Activated gamma-delta T cell treated with anti-CD3 and anti-CD28 coated beads, Interleukin-2, amount 50 U/mL, for 16 hours (primary cell): Measurements from ENCODE around the gene CAPN12.

ENCODE experiments used
- DNase-seq: peaks from one replicate; pipeline ENCODE4 v3.0.0-alpha.2; 2020; ENCODE audit warnings: low read depth

CAPN12 gene

DNA sequence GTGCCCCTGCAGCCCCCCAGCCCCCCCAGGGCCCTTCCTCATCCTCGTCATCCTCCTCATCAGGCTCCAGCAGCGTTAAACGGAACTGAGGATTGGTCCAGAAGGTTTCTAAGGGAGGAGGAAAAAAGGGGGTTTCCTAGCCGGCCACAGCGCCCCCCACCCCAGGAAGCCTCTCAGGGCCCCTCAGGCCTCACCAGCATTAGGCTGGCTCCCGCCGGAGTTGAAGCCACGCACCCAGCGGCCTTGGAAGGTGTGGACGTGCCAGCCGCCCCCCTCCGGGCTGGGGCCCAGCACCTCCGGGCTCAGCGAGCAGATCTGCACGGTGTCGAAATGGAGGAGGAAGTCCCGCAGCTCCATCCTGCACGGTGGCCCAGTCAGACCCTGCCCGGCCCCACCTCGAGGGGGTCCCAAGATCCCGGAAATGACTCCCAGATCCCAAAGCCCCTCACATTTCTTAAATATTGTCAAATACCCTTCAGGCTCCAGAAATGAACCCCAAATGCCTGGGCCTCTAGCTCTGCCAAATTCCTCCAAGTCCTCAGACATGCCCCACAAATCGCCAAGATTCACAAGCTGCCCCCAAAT, 6.9 kb downstream of the CAPN12 start:
- DNase-seq = no peak

DNA sequence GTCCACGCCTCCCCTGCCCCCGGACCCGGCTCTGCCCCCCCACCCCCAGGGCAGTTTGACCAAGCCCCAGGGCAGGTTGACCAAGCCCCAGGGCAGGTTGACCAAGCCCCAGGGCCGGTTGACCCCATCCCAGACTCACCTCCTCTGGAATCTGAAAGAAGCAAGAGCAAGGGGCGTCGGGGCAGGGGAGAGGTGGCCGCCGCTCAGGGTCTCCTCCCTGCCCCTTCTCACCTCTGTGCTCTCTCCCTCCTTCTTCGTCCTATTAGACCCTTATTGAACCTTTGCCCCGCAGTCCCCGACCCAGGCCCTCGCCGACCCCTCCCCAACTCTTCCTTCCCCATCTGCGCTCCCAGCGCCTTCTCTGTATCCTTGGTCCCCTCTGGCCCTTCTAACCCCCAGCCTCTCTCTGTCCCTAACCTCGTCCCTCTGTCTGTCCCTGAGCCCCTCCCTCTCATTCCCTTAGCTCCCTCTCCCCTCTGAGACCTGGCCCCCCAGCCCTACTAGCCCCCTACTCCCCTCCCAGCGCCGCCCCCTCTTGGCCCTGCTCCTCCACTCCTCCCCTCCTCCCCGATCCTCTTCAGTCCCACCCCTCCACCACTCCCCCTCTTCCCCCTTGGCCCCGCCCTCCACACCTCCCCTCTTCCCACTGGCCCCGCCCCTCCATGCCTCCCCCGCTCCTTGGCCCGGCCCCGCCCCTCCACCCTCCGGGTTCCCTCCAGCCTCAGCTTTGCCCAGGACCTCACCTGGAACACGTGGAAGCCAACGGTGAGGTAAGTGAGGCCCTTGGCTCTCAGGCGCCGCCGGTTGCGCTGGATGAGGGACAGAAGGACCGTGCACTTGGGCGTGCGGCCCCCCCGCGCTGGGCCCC, 7.6 kb downstream of the CAPN12 start:
- DNase-seq = peak; percentile 45

DNA sequence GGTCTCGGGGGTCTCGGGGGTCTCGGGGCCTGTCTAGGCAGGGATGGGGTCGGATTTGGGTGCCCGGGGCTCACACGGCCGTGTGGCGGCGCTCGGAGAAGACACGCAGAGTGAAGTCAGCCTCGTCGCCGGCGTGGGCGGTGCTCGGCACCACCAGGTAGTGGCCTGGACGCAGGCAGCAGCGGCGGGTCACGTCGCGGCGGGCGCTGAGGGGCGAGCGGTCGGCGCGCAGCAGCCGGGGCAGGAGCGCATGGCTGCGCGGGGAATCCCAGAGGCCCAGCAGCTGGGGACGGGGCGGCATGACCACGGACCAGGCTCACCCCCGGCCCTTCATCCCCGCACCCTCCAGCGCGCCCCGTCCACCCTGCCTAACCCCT, 8.2 kb downstream of the CAPN12 start:
- DNase-seq = peak; percentile 48

DNA sequence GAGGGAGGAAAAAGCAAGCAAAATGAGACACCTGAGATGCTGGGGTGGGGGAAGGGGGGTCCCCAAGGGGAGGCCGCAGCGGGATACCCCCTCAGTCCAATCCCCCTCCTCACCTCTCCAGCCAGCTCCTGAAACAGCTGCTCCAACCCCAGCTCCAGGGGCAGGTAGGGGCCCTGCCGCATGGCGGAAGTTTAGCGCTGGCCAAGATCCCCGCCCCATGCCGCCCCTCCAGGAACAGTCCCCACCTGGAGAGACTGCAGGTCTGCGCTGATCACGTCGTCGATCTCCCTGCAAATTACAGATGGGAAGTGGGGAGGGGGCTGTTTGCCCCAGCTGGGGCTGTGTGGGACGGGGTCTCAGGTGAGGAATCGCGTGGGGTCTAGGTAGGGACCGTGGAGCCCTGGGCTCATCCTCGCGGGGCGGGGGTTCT, 9.0 kb downstream of the CAPN12 start:
- DNase-seq = no peak

DNA sequence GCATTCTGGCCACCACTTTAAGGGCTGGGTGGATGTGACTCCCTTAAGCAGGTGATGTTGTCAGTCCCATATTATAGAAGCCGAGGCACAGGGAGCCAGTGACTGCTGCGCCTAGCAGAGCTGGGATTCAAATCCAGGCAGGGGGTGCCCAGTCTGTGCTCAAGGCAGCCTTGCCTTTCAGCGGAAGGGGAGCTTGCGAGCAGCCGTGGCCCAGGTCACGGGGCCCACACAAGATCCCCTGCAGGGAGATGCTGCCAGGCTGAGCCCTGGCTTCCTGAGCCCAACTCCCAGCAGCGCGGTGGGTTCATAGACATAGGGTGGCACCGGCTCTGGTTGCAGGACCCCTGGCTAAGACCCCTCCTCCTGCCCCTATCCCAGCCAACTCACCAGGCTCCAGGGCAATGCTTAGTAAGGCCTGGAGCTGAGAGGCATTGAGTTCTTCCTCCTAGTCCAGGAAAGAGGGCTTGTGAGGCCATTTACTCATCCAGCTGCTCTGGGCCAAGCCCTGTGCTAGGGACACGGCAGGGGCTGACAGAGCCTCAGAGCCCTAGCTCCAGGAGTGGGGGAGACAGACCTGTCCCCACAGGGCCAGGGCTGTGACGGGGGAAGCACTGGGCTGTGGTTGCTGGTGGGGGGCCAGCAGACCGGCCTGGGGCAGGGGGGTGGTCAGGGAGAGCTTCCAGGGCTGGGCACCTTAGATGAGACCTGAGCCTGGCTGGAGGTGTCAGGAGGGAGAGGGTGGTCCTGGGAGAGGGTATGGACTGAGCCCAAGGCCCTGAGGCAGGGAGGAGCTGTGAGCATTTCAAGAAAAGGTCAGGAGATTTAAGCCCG, 9.6 kb downstream of the CAPN12 start:
- no peak for DNase-seq

DNA sequence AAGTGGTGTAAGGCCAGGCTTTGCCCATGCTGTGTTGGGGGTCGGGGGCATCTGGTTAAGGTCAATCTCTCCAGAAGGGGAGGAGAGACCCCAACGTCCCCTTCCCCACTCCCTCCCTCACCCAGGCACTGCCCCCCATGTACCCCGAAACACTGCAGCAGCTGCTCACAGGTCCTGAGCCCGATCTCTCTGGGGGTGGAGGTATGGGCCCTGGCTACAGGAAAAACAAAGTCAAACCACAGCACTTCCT, 10.2 kb downstream of the CAPN12 start:
- no peak for DNase-seq

DNA sequence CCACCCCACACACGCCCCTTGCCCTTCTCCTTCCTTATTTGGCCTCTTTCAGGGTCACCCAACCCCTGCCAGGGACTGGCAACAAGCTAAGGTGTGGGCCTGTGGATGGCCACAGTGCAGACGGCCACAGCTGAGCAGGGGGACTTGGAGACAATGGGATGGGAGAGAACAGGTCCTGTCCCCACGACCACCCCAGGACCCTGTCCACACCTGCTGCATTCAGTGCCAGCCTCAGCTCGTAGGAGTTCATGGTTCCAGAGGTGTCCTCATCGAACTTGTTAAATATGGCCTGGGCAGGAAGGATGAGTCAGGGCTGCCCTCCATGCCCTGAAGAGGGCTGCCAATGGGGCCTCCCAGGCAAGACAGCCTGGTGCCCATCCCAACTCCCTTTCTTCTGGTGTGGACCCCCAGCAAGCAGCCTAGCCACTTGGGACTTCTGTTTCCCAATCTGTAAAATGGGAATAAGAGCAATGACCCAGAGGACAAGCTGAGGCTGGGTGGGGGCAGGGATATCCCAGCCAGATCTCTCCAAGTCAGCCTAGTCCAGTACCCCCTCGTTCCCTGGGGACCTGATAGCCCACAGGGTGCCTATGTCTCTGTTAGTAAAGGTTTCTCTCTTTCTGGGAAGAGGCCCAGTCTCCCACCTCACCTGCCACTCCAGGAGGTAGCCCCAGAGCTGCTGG, 10.6 kb downstream of the CAPN12 start:
- DNase-seq = no peak

DNA sequence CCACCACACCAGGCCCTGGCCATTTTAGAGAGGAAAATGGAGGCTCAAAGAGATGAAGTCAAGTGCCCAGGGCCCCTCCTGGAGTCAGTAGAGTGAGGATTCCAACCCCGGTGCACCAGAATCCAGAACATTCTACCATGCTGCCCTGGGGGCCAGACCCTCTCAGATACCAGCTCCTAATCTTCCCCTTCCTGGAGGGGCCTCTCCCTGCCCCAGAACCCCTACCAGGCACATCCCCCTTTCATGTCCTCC, 11.1 kb downstream of the CAPN12 start:
- DNase-seq = no peak

DNA sequence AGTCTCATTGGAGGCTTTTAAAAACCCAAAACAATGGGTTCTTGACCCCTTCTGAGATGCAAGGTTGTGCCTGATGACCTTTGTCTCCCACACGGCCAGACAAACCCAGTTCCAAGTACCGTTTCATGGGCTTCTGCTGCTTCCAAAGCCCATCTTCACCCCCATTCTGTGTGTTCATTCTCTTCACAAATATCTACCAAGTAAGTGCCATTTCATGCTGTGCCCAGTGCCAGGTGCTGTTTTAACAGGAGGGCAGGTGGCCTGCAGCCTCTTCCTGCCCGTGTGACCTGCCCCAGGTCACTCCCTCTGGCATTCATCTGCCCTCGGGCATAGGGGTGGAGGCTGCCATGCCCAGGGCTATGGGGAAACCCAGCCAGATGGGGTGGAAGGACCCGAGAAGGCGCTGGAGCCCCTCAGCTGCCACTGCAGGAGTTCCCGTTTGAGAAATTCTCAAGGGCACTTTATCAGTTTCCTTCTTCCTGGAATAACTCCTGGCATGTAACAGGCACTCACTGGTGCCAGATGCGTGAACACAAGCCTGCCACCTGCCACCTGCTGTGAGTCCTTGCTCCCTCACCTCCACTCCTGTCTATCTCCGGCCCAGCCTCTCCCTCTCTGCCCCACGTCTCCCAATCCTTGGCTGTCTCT, 12.5 kb downstream of the CAPN12 start:
- no peak for DNase-seq

DNA sequence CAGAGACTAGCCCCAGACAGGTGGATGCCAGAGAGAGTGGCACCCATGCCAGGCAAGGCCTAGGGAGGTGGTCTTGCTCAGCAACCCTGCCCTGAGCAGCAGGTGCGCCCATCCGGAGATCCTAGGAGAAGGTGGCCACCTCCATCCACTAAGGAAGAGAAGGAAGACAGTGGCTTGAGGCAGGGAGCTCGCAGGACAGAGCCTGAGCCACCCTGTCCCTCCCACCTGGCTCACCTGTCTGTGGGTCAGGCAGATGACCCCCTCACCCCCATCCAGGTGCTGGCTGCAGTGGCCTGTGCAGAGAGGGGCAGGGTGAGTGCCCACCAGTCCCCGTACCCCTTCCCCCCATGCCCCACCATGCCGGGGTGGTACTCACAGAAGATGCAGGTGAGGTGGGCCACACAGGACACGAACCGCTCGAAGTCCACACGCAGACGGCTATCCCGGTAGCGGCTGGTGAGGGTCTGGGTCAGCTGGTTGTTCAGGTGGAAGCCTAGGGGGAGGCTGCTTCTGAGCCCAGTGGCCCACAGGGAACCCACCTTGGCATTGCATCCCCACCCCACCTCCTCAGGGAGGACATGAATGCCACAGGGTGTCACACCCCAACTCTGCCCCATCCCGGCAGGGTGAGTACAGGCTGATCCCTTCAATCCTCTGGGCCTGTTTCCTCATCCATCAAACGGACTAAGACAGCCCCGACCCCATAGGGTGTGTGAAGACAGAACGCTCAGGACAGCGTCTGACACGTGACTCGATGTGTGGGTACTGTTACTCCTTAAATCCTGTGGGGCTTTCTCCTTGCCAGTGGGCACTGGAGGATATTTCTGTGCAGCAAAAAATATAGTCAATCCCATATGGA, 13.3 kb downstream of the CAPN12 start:
- no peak for DNase-seq

DNA sequence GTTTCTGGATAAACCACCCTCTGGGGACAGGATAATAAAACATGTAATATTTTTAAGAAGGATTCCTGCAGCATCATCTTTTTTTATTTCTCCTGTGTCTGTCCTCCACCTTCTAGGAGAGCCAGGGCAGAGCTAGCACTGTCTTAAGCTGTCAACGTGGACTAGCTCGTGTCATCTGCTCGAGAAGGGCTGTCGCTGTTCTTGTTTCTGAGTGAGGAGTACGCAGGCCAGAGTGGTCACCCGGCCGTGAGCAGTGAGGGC, 13.9 kb downstream of the CAPN12 start:
- no peak for DNase-seq

DNA sequence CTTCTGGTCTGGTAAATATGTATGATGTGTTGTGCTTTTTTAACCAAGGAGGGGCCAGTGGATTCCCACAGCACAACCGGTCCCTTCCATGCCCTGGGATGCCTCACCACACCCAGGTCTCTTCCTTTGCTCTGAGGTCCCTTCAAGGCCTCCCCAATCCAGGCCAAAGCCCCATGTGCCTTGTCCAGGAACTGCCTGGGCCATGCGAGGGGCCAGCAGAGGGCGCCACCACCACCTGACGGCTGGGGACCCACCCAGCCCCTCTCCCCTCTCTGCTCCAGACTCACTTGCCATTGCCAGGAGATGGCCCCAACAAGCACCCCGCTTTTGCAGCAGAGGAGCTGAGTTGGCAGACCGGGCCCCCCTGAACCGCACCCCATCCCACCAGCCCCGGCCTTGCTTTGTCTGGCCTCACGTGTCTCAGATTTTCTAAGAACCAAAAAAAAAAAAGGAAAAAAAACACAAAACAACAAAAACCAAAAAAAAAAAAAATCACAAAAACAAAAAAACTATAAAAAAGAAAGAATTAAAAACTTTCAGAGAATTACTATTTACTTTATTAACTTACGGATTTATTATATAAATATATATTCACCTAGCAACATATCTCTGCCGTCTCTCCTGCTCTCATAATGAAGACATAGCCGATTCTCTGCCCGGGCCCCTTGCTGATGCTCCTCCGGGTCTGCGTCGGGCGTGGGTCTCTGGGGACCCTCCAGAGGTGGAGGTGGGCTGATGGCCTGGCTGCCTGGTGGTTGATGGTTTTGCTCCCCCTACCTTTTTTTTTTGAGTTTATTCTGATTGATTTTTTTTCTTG, 14.4 kb downstream of the CAPN12 start:
- DNase-seq = peak; percentile 64

DNA sequence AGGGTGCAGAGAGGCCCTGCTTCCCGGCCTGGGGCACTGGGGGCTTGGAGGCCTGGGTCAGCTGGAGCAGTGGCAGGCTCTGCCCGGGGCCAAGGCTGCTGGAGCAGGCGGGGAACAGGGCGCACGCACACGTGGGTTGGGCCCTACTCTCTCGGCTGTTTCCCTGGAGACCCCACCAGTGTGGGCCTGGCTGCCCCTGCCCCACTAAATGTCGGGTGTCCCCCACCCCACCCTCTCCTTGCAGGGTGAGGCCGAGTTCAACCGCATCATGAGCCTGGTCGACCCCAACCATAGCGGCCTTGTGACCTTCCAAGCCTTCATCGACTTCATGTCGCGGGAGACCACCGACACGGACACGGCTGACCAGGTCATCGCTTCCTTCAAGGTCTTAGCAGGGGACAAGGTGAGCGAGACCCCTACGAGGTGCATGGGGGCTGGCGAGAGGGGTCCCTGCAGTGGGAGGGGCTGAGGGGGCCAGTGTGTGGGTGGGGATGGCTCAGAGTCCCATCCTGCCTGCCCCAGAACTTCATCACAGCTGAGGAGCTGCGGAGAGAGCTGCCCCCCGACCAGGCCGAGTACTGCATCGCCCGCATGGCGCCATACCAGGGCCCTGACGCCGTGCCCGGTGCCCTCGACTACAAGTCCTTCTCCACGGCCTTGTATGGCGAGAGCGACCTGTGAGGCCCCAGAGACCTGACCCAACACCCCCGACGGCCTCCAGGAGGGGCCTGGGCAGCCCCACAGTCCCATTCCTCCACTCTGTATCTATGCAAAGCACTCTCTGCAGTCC, 15.3 kb downstream of the CAPN12 start:
- DNase-seq = no peak

DNA sequence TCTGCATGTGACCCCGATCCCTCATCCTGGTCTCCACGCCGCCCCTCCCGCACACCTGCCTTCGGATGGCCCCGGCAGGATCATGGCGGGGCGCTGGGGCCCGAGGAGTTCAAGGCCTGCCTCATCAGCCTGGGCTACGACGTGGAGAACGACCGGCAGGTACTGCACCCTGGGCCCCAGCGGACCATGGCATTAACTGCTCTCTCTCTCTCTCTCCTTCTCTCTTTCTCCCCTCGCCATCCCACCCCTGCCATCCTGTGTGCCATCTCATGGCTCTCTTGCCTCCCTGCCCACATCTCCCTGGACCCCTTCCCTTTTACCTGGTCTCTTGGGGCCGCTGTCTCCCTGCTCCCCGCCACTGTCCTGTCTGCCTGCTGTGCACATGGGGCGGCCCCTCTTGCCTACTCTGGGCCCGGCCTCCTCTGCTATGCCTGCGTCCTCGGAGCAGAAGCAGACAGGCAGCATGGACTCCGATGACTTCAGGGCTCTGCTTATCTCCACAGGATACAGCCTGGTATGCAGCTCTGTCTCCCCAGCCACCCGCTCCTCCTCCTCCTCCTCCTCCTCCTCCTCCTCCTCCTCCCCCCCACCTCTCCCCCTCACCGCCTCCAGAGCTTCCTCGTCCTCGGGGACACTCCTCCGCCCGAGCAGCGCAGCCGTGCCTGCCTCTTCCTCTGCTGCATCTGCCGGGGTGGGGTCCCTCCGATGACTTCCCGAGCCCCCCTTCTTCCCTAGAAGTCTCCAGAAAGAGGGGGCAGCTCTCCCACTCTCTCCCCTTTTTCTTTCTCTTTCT, 16.2 kb downstream of the CAPN12 start:
- DNase-seq = no peak

DNA sequence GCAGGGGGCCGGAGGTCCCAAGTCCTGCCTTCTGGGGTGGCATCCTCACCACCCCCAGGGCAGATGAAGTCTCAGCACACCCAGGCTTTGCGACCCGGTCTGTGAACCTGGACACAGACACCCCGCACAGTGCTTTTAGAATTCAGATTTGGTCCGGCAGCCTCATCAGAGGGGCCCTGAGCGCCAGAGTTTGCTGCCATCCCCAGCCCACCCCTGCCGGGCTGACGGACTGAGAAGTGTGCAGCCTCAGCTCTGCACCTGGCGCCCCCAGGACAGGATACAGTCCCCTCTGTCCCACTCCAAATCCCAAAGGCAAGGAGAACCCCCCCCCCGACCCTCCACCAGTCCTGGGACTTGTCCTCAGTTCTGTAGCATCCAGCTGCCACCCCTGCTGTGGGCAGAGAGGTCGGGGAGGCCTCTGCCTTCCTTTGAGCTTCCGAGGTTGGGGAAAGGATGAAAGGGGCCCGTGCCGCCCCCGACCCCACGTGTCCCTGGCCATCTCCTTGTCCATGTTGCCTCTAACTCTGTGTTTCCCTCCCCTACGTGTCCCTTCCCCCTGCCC, 16.9 kb downstream of the CAPN12 start:
- DNase-seq = no peak

DNA sequence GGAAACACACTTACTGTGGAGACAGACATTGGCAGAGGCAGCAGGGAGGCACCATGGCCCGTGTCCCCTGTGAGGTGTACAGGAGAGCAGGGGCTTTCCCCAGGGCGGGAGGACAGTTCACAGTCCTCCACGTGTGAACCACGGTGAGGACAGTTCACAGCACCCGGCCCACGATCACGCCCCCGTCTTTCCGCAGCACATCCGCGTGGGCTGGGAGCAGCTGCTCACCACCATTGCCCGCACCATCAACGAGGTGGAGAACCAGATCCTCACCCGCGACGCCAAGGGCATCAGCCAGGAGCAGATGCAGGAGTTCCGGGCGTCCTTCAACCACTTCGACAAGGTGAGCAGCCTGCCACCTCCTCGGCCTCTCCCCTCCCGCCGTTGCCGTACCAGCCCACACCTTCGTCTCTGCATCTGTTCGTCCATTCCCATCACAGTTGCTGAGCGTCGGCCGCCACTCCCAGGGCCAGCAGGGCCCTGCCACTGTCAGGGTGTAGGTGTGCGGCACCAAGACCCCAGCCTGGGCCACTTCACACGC, 17.4 kb downstream of the CAPN12 start:
- peak; percentile 47 for DNase-seq

DNA sequence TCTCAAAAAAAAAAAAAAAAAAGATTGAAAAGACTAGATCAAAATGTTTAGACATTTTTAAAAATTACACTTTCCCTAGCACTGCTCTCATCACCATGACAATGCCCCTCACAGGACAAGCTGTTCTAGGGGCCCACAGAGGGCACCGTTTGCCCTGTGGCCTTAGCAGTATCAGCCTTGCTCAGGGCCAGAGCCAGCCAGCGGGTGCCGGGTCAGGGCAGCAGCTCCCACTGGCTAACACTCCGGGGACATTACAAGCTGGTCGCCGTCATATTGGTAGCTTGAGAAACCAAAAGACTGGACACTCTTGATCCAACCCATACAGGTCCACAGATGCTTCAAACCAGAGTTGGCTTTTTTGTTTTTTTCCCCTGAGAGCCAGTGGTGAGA, 18.0 kb downstream of the CAPN12 start:
- no peak for DNase-seq

DNA sequence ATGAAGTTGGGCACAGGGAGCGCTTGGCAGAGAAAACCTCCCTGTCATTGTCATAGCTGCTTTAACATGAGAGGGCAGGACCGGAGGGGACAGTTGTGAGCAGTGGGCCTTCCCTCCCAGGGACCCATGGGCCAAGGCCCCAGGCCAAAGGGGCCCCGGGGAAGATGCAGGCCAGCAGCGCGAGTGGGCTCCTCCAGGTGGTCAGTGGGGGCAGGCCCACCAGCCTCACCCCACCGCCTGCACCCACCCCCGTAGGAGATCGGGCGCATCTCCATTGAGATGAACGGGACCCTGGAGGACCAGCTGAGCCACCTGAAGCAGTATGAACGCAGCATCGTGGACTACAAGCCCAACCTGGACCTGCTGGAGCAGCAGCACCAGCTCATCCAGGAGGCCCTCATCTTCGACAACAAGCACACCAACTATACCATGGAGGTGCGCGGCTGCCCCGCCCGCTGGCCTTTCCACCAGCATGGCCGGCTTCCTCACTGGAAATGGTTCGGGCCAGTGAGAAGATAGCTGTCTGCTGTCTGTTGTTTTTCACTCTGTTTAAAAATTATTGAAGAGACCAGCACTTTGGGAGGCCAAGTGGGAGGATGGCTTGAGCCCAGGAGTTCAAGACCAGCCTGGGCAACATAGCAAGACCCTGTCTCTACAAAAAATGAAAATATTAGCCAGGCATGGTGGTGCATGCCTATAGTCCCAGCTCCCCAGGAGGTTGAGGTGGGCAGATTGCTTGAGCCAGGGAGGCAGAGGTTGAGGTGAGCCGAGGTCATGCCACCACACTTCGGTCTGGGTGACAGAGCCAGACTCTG, 18.6 kb downstream of the CAPN12 start:
- no peak for DNase-seq
